ENCODE data around the gene RRAGB. TPM values are rescaled to one million over a fixed set of nuclear protein-coding genes. Genes with fewer than 3 reads are reported as not detected.
"Not testable (repeated sequence)": the region's sequence is repeated elsewhere in the genome, so short reads cannot be mapped to it uniquely, and the experiment has no call there.

The RRAGB gene, protein sequence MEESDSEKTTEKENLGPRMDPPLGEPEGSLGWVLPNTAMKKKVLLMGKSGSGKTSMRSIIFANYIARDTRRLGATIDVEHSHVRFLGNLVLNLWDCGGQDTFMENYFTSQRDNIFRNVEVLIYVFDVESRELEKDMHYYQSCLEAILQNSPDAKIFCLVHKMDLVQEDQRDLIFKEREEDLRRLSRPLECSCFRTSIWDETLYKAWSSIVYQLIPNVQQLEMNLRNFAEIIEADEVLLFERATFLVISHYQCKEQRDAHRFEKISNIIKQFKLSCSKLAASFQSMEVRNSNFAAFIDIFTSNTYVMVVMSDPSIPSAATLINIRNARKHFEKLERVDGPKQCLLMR
- polyA plus RNA-seq (ENCODE audit: insufficient read length in 10 of 10), result 10 to 100 TPM; 14.2 to 22.4 (median 17.5) TPM
- long read RNA-seq, donor 1, partial matches to known transcripts, result 0 of 3 reads
- long read RNA-seq, donor 1, other reads (novel, unspliced or antisense), result 0 of 3 reads
- long read RNA-seq, donor 2, partial matches to known transcripts, result 0 of 3 reads
- long read RNA-seq, donor 2, other reads (novel, unspliced or antisense), result 0 of 3 reads
- long read RNA-seq, donor 3, result 0 reads
- long read RNA-seq, donor 4, partial matches to known transcripts, result 0 of 2 reads
- long read RNA-seq, donor 4, other reads (novel, unspliced or antisense), result 0 of 2 reads
- long read RNA-seq, donor 5, partial matches to known transcripts, result 0 of 5 reads
- long read RNA-seq, donor 5, other reads (novel, unspliced or antisense), result 0 of 5 reads
- long read RNA-seq, donor 6, partial matches to known transcripts, result 0 of 1 reads
- long read RNA-seq, donor 6, other reads (novel, unspliced or antisense), result 0 of 1 reads
- long read RNA-seq, donor 7, partial matches to known transcripts, result 0 of 1 reads
- long read RNA-seq, donor 7, other reads (novel, unspliced or antisense), result 0 of 1 reads
- long read RNA-seq, donor 8, partial matches to known transcripts, result 0 of 2 reads
- long read RNA-seq, donor 8, other reads (novel, unspliced or antisense), result 0 of 2 reads
- long read RNA-seq, donor 9, partial matches to known transcripts, result 0 of 2 reads
- long read RNA-seq, donor 9, other reads (novel, unspliced or antisense), result 0 of 2 reads

- DNase-seq, result peak; percentile 93 to 96 (median 94)
Observed at GRCh38 chrX:55717521-55718497, at the start of gene RRAGB. Gene RRAGB (plus strand): TSS chrX:55717749. CDS start chrX:55718328, 579 bp downstream.

- no peak for DNase-seq
Observed at GRCh38 chrX:55668084-55668483, 49.5 kb upstream of the RRAGB start.

DNA sequence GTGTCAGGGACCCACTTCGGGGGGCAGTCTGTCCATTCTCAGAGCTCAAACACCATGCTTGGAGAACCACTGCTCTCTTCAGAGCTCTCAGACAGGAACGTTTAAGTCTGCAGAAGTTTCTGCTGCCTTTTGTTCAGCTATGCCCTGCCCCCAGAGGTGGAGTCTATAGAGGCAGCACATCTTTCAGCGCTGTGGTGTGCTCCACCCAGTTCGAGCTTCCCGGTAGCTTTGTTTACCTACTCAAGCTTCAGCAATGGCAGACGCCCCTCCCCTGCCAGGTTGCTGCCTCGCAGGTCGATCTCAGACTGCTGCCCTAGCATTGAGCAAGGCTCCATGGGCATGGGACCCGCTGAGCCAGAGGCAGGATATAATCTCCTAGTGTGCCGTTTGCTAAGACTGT, 29.0 kb upstream of the RRAGB start:
- DNase-seq, result not testable (repeated sequence)

DNA sequence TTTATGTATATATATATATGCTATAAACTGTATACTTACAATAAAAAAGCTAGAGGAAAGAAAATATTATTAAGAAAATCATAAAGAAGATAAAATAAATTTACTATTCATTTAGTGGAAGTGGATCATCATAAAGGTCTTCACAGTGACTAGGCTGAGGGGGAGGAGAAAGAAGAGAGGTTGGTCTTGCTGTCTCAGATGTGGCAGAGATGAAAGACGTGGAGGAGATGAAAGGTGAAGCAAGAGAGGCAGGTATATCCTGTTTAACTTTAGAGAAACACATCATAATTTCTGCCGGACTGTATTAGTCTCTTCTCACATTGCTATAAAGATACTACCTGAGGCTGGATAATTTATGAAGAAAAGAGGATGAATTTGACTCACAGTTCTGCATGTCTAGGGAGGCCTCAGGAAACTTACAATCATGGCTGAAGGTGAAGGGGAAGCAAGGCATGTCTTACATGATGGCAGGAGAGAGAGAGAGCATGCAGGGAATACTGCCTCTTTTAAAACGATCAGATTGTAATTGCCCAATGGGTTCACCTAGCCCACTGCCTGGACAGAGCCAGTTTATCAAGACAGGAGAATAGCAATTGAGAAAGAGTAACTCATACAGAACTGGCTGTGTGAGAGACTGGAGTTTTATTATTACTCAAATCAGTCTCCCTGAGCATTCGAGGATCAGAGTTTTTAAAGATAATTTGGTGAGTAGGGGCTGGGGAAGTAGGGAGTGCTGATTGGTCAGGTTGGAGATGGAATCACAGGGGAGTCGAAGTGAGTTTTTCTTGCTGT, 22.1 kb upstream of the RRAGB start:
- no peak for DNase-seq

- no peak for DNase-seq
Observed at GRCh38 chrX:55697381-55697780, 20.2 kb upstream of the RRAGB start.

- DNase-seq, result no peak
Observed at GRCh38 chrX:55702671-55703070, 14.9 kb upstream of the RRAGB start.

- not testable (repeated sequence) for DNase-seq
Observed at GRCh38 chrX:55703436-55703835, 14.1 kb upstream of the RRAGB start.

GRCh38 chrX:55705066-55705465, 12.5 kb upstream of the RRAGB start:
- not testable (repeated sequence) for DNase-seq

GRCh38 chrX:55709735-55710134, 7.8 kb upstream of the RRAGB start:
- no peak for DNase-seq

- no peak for DNase-seq
Observed at GRCh38 chrX:55710701-55711100, 6.8 kb upstream of the RRAGB start.

DNA sequence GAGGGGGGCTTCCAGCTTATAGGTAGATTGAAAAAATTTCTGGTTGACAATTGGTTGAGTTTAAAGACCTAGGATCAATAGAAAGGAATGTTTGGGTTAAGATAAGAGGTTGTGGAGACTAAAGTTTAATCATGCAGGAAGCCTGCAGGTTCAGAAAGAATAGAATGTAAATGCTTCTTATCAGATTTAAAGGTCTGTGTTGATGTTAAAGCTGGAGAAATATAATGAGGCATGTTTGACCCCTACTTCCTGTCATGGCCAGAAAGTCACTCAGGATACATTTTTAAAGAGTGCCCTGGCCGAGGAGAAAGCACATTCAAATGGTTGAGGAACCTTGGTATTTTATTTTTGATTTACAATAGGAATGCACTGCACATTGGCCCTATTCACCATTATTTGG, 3.9 kb upstream of the RRAGB start:
- DNase-seq, result no peak

DNA sequence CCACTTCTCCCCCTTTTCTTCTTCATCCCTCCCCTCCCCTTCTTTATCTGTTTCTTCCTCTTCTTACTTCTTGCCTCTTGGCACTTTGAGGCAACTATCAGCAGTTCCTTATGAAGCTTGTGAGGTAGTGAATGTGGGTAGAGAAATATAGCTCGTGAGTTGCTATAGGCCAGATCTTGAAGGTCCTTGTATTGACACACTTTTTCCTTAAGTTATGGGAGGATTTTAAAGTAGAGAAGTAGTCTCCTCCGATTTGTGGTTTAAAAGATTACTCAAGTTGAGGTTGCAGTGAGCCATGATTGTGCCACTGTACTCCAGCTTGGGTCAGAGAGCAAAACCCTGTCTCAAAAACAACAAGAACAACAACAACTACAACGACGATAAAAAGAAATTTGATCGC, 3.4 kb upstream of the RRAGB start:
- DNase-seq, result no peak

GRCh38 chrX:55715847-55716246, 1.7 kb upstream of the RRAGB start:
- no peak for DNase-seq

DNA sequence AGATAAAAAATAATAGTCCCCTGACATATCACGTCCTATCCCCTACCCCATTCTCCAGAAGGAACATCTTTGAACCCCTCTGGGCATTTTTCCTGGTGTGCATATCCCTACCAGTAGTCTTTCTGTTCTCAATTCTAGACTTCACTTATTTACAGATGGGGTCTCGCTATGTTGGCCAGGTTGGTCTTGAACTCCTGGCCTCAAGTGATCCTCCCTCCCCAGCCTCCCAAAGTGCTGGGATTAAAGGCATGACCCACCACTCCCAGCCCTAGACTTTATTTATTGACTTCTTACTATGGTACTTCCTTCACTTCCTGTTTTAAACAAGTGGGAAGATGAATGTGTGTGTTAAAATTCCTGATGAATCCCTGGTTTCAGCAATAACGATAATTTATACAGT, 612 bp upstream of the RRAGB start:
- no peak for DNase-seq

DNA sequence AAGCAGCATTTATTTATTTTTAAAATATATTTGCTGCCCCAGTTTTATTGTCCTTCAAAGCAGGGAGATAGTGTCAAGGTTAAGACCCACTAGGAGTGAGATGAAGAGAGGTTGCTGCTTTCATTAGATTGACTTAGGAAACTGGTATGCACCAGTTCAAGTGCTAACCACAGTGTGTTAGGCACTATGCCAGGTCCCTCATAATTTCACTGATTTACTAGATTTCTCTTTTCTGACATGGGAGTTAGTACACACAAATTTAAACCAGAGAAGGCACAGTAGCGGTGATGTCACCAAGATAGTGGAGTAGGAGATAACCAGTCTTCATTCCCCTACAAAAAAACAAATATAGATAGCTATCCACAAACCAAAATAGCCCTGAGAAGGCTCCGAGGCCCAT, 14.3 kb downstream of the RRAGB start:
- no peak for DNase-seq

DNA sequence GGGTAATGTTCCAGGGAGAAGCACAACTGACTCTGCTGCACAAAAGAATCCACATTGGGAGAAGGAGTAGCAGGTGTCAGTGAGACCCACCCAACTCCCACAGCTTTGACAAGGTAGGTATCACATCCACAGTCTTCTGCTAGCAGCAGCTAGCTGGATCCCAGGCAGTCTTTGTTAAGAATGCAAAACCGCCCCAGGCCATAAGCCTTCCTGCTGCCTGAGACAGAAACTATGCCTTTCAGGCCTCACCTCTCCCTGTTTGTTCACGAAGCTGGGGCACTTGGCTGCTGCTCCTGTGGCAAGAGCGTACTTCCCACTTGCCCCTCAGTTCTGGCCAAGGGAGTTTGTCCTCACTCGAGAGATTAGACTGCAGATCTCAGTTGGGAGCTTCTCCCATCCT, 21.4 kb downstream of the RRAGB start:
- DNase-seq, result no peak

- DNase-seq, result no peak
Observed at GRCh38 chrX:55742649-55743048, 25.1 kb downstream of the RRAGB start.

GRCh38 chrX:55748463-55748862, 30.9 kb downstream of the RRAGB start:
- not testable (repeated sequence) for DNase-seq

DNA sequence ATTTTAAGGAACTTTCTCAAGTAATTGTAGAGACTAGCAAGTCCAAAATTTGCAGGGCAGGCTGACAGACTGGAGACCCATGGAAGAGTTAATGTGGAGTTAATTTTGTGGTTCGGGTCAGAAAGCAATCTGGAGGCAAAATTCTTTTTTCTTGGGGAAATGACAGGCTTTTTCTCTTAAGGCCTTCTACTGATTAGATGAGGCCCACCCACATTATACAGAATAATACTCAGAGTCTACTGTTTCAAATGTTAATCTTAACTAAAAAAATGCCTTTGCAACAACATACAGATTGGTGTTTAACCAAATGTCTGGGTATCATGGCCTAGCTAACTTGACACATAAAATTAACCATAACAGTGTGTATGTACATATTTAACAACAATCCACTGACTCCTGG, 32.7 kb downstream of the RRAGB start:
- no peak for DNase-seq

- DNase-seq, result no peak
Observed at GRCh38 chrX:55754861-55755294, 37.3 kb downstream of the RRAGB start.

Measured in muscle of back (tissue), 13 donors.